GM21423 (cell line): ENCODE results near the gene AP4E1.
"Not testable (repeated sequence)": the region's sequence is repeated elsewhere in the genome, so short reads cannot be mapped to it uniquely, and the experiment has no call there.

Experiments
- ATAC-seq: cut with Tn5 transposase; IDR thresholded peaks from one replicate; pipeline ENCODE4 v1.9.1; 2021; ENCODE audit warnings: mild to moderate bottlenecking, moderate library complexity; ENCODE audit not compliant: unreplicated experiment

The AP4E1 gene

DNA sequence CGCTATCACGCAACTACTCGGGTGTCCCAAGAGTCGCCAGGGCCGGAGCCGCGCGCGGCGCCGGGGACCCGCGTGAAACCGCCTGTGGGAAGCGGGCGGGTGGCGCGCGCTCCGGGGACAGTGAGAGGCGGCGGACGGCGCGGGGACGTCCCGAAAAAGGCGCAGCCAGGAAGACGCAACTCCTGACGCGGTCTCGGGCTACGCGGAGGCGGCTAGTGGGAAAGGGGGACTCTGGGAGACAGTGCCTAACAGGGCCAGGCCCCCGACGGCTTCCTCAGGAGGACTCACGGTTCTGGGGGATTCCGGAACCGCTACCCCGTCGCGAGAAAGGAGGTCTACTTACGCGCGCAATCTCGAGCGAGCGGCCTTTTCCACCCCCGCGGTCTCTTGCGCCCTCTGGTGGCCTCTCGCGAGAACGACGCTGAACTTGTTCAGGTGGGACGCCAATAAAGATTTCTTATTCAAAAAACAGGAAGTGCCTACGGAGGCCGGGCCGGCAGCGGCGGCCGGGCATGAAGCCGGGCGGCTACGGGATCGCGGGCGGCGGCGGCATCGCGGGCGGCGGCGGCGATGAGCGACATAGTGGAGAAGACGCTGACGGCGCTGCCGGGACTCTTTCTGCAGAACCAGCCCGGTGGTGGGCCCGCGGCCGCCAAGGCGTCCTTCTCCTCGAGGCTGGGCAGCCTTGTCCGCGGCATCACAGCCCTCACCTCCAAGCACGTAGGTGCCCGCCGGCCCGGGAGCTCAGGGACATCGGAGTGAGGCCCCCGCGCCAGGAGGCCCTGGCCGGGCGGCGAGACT lies at the start of gene AP4E1:
AP4E1 (plus strand) TSS at position 475 of the 801 bp plus-strand sequence; CDS start at position 571, 96 bp downstream.
- ATAC-seq, result peak; percentile 51

DNA sequence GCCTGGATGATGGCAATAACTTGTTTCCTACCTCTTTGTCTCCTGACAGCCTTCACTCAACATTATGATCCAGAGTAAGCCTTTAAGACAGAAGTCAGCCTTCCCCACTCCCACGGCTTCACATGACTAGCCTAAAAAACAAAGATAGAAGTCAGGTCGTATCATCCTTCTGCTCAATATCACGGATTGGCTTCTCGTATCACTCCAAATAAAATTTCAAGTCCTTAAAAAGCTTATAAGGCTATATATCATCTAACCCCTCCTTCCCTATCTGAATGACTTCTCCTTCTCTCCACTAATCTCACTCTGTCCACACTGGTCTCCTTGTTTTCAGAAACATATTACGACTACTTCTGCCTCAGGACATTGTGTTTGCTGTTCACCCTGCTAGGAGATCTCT lies 47.7 kb upstream of the AP4E1 start:
- no peak for ATAC-seq

DNA sequence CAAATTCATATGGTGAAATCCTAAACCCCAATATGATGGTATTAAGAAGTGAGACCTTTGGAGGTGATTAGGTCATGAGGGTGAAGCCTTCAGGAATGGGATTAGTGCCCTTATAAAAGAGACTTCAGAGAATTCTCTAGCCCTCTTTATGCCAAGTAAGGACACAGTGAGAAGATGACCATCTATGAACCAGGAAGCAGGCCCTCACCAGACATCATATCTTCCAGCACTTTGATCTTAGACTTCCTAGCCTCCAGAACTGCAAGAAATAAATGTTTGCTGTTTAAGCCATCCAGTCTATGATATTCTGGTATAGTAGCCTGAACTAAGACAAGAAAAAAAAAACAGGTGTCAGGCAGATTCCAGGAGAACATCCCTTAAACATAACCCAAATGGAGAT lies 45.9 kb upstream of the AP4E1 start:
- ATAC-seq, result no peak

DNA sequence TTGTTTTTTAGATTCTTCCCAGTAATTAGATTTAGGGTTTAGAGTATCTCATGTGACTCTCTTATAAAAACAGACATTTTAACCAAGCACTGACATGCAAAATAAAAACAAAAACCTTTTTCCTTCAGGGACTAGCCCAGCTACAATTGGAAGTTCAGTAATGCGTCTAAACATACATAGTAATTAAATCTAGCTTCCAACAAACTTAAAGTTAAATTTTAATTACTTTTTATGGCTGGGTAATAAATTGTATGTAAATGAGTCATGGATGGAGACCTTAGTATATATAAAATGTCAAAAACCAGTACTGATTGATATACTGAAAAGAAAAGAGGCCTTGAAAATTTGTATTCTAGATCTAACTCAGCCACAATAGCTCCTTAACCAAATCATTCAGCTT lies 43.6 kb upstream of the AP4E1 start:
- no peak for ATAC-seq

DNA sequence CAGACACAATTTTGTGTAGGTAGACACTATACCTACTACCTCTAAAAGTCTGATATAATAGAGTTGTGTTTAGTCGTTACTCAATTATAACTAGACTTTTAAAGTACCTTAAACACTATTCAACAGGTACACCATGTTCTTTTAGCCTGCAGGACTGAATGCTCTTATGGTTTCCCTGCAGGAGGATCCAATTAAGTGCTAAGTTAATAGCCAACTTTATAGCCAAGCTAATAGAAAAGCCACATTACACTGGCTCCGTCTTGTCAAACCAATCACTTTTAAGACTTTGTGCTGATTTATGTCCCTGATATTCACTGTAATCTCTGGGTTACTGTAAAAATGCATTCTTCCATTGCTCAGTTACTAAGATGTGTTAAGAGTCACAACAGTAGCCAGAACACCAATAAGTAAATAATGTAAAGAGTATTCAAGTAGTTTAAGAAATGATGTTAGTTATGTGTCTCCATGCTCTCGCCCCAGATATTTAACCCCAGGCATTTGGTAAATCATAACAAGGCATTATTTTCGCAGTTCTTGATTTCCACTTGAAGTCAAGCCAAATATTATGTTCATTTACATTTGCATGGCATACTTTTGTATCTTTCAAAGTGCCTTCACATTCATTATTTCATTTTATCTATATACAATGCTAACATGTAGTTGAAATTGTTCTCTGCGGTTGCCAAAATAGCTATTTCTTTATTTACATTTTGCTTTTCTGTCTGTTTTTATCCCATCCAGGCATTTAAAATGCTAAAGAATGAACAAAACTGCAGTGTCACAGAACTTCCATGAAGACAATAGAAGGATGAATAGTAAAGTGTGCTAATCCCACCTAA lies 42.7 kb upstream of the AP4E1 start:
- no peak for ATAC-seq

DNA sequence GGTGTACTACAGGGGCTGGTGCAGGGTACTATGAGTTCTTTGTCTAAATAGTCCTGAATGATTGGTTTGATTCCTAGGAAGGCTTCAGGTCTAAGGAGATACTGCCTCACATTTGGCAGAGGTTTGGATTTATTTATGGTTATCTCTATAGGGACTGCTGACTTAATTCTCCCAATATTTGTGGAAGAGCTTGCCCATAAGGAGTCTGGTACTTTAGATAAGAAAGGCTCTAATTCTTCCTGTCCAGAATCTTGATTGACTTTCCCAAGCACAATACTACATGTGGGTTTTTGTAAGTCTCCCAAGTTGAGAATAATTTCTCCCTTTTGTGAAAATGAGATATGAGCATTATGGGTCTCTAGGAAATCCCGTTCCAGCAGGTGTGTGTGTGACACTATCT lies 36.7 kb upstream of the AP4E1 start:
- no peak for ATAC-seq

DNA sequence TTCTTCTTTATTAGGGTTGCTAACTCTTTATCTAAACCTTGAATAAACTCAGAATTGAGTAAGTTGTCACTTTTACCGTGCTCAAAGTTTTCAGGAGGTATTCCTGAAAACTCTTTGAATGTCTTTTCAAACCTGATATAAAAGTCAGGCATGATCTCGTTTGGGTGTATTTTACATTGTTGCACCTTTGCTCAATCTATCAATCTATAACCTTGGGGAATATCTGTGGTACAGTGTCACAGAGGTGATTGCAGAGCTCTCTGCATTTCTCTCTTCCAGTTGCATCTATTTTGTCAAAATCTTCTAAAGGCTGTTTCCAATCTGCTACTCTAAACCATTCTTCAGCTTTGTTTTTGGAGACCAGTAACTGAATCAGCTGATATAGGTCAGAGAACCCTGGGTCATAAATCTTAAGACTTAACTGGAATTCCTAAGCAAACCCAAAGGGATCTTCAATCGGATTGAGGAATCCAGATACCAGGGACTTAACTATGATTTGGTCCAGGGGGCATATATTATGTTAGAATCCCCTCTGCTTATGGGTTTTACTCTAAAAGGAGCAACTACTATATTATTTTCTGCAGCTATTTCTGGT lies 35.6 kb upstream of the AP4E1 start:
- no peak for ATAC-seq

DNA sequence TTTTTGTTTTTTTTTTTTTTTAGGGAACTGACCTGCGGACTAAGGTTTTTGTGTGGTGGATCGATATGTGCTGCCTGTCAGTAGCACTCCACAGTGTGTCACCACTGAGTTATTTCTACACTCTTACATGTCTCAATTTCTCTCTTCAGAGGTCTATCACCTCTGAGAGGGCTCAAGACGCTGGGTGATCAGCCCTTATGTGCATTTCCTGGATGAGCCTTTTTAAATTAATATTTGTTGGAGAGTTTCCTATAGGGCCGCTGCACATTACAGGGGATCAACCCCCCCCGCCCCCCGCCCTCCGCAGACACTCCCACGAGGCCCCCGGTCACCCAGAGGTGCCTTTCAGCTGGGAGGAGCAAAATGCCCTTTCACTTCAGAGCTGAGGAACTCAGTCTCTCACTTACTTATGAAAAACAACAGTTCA lies 34.5 kb upstream of the AP4E1 start:
- peak; percentile 50 for ATAC-seq

DNA sequence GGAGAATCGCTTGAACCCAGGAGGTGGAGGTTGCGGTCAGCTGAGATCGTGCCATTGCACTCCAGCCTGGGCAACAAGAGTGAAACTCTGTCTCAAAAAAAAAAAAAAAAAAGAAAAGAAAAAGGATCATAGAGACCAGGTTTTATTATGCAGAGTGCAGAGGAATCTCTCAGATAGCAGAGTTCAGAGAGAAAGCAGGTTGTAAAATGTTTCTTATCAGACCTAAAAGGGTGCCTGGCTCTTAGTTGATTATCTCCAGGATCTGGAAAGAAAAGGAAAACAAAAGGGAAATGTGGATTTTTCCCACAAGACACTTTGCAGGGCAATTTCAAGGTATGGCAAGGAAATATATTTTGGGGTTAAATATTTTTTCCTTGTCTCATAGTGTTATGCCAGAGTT lies 33.2 kb upstream of the AP4E1 start:
- not testable (repeated sequence) for ATAC-seq

DNA sequence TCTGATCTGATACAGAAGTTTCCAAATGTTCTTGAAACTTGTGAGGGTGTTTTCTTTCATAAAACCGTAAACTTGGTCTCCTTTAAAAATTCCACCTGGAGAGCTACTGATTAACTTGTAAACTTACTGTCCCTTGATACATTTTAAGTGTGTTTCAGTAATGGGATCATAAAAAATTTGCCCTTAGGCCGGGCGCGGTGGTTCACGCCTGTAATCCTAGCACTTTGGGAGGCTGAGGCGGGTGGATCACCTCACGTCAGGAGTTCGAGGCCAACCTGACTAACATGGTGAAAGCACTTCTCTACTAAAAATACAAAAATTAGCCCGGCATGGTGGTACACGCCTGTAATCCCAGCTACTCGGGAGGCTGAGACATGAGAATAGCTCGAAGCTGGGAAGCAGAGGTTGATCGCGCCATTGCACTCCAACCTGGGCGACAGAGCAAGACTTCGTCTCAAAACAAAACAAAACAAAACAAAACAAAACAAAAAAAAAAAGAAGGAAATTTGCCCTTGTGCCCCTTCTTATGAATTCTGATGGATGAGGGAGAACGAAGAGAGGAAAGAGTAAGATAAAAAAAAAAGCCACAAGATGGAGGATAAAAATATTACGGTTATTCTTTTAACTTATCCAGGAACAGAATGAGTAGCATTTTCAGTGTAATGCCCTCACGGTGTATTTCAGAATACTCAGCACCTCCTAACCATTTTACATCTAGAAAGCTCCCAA lies 32.1 kb upstream of the AP4E1 start:
- no peak for ATAC-seq

DNA sequence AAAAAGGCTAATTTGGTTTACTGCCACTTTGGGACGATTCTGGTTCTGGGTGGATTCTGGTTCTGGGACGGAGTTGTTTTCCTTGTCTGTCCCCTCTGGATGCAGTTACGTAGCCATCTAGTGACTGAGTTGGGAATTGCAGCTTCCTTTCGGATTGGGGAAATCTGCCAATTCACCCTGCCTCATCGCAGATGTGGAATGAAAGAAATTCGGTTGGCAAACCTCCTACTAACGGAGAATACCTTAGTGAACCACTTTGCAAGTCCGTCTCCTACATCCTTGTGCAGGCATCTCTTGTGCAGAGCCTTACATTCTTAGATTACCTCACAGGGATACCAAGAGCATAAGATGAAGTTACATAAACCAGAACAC lies 31.5 kb upstream of the AP4E1 start:
- no peak for ATAC-seq

DNA sequence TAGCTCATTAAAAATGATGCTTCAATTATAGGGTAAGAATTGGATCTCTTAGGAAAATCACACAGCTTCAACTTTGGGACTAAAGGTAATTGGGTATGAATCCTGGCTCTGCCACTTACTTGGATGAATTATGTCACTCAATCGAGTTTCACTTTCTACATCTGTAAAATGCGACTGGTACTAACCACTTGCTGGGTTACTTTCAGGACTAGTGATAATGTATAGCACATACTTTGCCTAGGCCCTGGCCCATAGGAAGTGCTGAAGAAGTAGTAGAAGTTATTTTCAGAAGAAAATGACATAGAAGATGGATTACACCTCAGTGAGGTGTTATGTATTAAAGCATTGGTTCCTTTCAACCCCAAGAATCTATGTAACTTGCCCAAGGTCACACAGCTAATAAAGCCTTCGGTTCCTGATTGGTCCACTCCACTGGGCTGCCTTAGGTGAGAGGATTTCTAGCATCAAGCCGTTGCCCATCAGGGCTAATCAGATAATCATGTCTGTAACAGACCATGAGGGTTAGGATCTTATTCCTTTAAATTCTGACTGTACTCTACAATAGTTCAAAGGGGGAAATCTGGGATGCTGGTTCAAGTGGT lies 29.4 kb upstream of the AP4E1 start:
- ATAC-seq, result peak; percentile 61

DNA sequence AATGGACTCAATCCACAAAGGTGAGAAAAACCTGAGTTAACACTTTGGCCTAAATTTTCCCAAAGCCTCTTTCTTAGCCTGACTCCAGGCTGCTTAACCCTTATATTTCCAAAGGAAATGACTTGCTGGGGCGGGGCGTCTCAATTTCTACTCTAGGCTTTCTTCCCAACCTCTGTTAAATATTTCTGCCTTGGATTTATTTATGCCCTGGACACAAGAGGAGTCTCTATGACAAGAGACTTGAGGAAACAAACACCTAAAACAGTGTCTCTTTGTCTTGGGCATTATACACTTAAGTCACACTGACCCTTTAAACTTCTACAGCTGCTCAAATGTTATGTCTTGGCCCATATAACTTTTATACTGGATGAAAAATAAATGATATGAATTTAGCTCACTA lies 28.3 kb upstream of the AP4E1 start:
- no peak for ATAC-seq

DNA sequence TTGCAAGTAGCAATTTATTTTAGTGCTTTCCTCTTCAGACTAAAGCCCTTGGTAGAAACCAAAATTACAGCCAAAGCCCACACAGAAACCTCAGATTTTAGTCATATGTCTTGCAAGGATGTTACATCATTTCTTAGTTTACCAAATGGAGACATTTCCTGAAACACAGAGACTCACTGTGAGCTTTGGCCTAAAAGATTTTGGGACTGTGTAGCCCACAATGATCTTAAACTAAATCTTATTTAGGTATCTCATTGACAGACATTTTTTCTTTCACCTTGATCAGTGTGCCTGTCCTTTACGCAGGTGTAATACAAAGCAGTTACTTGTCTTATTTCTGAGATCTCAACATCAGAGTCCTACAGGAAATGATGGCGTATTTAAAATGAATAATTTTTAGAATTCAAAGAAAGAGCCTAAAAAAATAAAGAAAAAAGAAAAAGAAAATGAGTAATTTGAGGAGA lies 27.8 kb upstream of the AP4E1 start:
- peak; percentile 29 for ATAC-seq

DNA sequence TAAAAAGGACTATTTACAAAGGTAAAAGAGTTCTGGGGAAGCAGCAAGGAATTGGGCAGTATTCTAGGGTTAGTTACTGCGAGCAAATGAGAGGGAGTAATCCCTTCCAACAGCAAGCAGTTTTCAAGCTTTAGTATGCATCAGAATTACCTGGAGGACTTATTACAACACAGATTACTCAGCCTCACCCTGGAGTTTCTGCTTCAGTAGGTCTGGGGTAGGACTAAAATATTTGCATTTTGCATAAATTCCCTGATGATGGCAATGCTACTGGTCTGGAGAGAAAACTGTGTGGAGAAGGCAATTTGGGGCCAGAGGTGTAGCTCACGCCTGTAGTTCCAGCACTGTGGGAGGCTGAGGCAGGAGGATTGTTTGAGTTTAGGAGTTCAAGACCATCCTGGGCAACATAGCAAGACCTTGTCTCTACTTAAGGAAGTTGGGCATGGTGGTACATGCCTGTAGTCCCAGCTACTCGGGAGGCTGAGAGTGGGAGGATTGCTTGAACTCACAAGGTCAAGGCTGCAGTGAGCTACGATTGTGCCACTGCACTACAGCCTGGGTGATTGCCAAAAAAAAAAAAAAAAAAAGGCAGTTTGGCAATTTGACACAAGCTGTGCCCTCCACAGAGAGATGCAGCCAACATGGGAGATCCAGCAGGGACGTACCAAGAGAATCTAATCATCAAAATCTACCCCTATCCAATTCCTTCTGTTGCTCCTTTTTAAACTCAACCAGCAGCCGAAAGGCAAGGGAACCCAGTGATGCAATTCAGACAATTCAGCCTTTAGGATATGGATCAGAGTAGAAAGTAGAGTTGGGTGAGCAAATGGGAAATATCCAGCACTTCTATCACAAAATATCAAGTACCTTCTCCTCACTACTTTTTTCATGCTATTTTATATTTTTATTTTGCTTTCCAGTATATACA lies 27.1 kb upstream of the AP4E1 start:
- ATAC-seq, result no peak

DNA sequence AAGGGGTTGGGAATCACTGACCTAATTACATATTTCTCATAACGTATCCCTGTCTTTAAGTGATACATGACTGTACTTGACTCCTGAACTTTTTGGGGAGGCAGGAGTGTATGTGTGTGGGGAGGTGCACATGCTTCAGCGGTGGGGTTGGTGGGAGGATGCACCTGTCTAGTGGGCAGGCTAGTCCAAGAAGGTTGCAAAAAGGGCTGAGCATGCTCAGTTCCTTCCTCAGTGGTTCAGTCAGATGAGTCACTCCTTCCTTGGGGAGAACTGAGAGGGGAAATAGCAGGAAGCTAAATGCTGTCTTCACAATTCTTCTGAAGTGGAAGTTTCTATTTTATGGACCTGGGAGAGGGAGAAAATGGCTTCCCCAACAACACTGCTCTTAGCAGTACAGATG lies 24.6 kb upstream of the AP4E1 start:
- no peak for ATAC-seq

DNA sequence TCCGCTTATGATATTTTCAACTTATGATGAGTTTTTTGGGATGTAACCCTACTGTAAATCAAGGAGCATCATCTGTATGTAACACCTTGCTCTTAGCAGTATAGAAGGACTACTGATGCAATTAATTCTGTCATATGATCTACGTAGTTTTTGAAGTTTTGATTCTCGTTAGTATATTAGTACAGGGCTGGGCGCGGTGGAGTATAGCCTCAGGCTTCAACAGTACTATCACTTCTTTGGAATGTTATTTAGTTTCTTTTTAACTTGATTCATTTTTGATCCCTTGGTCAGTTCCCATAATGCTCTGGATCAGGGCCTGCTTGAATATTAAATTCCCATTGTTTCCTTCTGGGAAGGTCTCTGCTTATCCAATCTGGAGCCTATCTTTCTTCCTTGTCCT lies 23.9 kb upstream of the AP4E1 start:
- no peak for ATAC-seq

DNA sequence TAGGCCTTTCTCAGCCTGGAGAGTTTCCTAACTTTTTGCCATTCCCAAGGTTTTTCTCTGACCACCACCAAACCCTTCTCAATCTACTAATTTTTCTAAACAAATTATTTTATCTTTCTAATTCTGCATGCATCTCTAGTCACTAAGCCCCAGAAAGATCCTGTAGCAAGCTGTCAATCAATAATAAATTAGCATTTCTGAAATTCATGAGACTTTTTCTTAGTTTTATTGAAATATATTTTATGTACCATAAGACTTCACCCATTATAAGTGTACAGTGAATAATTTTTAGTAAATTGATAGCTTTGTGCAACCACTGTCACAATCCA lies 22.4 kb upstream of the AP4E1 start:
- no peak for ATAC-seq

DNA sequence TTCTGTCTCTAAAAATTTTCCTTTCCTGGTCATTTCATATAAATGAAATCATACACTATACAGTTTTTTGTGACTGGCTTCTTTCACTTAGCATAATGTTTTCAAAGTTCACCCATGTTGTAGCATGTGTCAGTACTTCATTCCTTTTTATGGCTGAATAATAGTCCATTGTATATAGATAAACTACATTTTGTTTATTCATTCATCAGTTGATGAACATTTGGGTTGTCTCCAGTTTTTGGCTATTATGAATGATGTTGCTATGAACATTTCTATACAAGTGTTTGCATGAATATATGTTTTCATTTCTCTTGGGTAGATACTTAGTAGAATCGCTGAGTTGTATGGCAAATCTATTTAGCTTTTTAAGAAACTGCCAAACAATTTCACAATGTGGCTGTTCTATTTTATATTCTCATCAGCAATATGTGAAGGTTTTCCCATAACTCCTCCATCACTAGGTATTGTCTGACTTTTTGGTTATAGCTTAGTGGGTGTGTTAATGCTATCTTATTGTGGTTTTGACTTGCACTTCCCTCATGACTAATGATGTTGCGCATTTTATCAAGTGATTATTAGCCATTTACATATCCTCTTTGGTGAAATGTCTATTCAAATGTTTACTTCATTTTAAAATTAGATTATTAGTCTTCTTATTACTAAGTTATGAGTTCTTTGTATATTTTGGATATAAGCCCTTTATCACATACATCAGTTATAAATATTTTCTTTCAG lies 21.7 kb upstream of the AP4E1 start:
- ATAC-seq, result no peak
